GM23338 (cell line): Measurements from ENCODE around the gene FHDC1. TPM values are rescaled to one million over a fixed set of nuclear protein-coding genes. Genes with fewer than 3 reads are reported as not detected.

Experiments used
- ATAC-seq: fragments of 200-7000 bp; cut with Tn5 transposase; 3 replicates; pipeline ENCODE4 v1.9.1; 2020
- DNase-seq: peaks from one replicate; pipeline ENCODE4 v3.0.0-alpha.2; 2015; ENCODE audit warnings: low spot score
- H2AFZ ChIP-seq: fragments of 200-600 bp; sonication (generic); 2 replicates; pipeline ENCODE4 v1.8.0; 2016; ENCODE audit warnings: antibody characterized with exemption, mild to moderate bottlenecking, moderate library complexity
- H3F3A ChIP-seq: fragments of 200-600 bp; sonication (generic); replicated peaks from 2 replicates; pipeline ENCODE4 v1.8.0; 2017; ENCODE audit warnings: antibody characterized with exemption, mixed run types, low read depth
- H3K27ac ChIP-seq: fragments of 200-600 bp; sonication (generic); 2 replicates; pipeline ENCODE4 v1.6.1; 2016; ENCODE audit warnings: low read depth
- H3K27me3 ChIP-seq: fragments of 200-600 bp; sonication (generic); 2 replicates; pipeline ENCODE4 v1.8.0; 2016; ENCODE audit warnings: mild to moderate bottlenecking, mixed run types, moderate library complexity; ENCODE audit not compliant: insufficient read depth
- H3K36me3 ChIP-seq: fragments of 200-600 bp; sonication (generic); 2 replicates; pipeline ENCODE4 v1.8.0; 2016; ENCODE audit warnings: mild to moderate bottlenecking; ENCODE audit not compliant: insufficient read depth
- H3K4me1 ChIP-seq: fragments of 200-600 bp; sonication (generic); 2 replicates; pipeline ENCODE4 v1.8.0; 2016; ENCODE audit warnings: mild to moderate bottlenecking, moderate library complexity; ENCODE audit not compliant: insufficient read depth
- H3K4me2 ChIP-seq: fragments of 200-600 bp; sonication (generic); 2 replicates; pipeline ENCODE4 v1.7.1; 2017; ENCODE audit warnings: mixed run types
- H3K4me3 ChIP-seq: fragments of 200-600 bp; sonication (generic); 2 replicates; pipeline ENCODE4 v1.6.1; 2016; ENCODE audit warnings: mixed run types
- H3K79me2 ChIP-seq: fragments of 200-600 bp; sonication (generic); replicated peaks from 2 replicates; pipeline ENCODE4 v1.8.0; 2017; ENCODE audit warnings: mild to moderate bottlenecking; ENCODE audit not compliant: insufficient read depth
- H3K9me2 ChIP-seq: fragments of 200-600 bp; sonication (generic); 2 replicates; pipeline ENCODE4 v1.8.0; 2017; ENCODE audit not compliant: insufficient read depth
- H4K20me1 ChIP-seq: fragments of 200-600 bp; sonication (generic); replicated peaks from 2 replicates; pipeline ENCODE4 v1.8.0; 2017; ENCODE audit warnings: mild to moderate bottlenecking; ENCODE audit not compliant: insufficient read depth
- H3K27ac Mint-ChIP-seq: 2 replicates; pipeline ENCODE4 v1.8.0; 2020; ENCODE audit warnings: inconsistent platforms, mild to moderate bottlenecking, moderate library complexity, mixed read lengths
- H3K27me3 Mint-ChIP-seq: 3 replicates; pipeline ENCODE4 v1.8.0; 2022; ENCODE audit warnings: low read depth, mild to moderate bottlenecking, moderate library complexity, mixed read lengths, inconsistent platforms; ENCODE audit not compliant: insufficient read depth, poor library complexity
- H3K36me3 Mint-ChIP-seq: 3 replicates; pipeline ENCODE4 v1.8.0; 2021; ENCODE audit warnings: low read depth, mild to moderate bottlenecking, inconsistent platforms, moderate library complexity, mixed read lengths
- H3K4me1 Mint-ChIP-seq: 3 replicates; pipeline ENCODE4 v1.8.0; 2020; ENCODE audit warnings: mild to moderate bottlenecking, inconsistent platforms, mixed read lengths
- H3K4me3 Mint-ChIP-seq: 3 replicates; pipeline ENCODE4 v1.8.0; 2021; ENCODE audit warnings: moderate library complexity, mild to moderate bottlenecking, inconsistent platforms, mixed read lengths
- H3K9me3 Mint-ChIP-seq: 3 replicates; pipeline ENCODE4 v1.8.0; 2020; ENCODE audit warnings: moderate library complexity, mild to moderate bottlenecking, inconsistent platforms, mixed read lengths
- CREB1 ChIP-seq: fragments of 250-450 bp; sonication (Bioruptor Pico); IDR thresholded peaks from 2 replicates; pipeline ENCODE4 v1.5.0; 2020; ENCODE audit warnings: low read depth, mild to moderate bottlenecking, moderate library complexity
- EZH2 ChIP-seq: fragments of 200-600 bp; sonication (generic); IDR thresholded peaks from one replicate; pipeline ENCODE4 v1.8.0; 2017; ENCODE audit warnings: antibody characterized with exemption, mild to moderate bottlenecking, low read depth; ENCODE audit not compliant: unreplicated experiment
- EZH2phosphoT487 ChIP-seq: fragments of 200-600 bp; sonication (generic); IDR thresholded peaks from one replicate; pipeline ENCODE4 v1.8.1; 2018; ENCODE audit warnings: antibody characterized with exemption; ENCODE audit not compliant: unreplicated experiment
- JUNB ChIP-seq: IDR thresholded peaks from one replicate; pipeline ENCODE4 v1.6.1; 2016; ENCODE audit warnings: antibody characterized with exemption; ENCODE audit not compliant: unreplicated experiment
- NANOG ChIP-seq: IDR thresholded peaks from 2 replicates; pipeline ENCODE4 v1.6.1; 2016; ENCODE audit warnings: antibody characterized with exemption, borderline replicate concordance
- STAT1 ChIP-seq: IDR thresholded peaks from one replicate; pipeline ENCODE4 v1.6.1; 2016; ENCODE audit warnings: antibody characterized with exemption; ENCODE audit not compliant: unreplicated experiment
- ZNF114 ChIP-seq: fragments of 250-450 bp; sonication (Bioruptor Pico); IDR thresholded peaks from 2 replicates; pipeline ENCODE4 v1.5.0; 2020; ENCODE audit warnings: mild to moderate bottlenecking, moderate library complexity
- ZNF331 ChIP-seq: fragments of 250-450 bp; sonication (Bioruptor Pico); IDR thresholded peaks from 2 replicates; pipeline ENCODE4 v1.5.0; 2020; ENCODE audit warnings: low read depth, mild to moderate bottlenecking, moderate library complexity
- polyA plus RNA-seq: library from polyadenylated mRNA; unstranded; fragments of >200 nt; fragmentation: Nextera tagmentation; extraction: Ambion mirVana; gene quantifications from 2 replicates; pipeline ENCODE4 v1.2.1, GENCODE V29; 2016
- total RNA-seq: library from RNA; depleted of rRNA; stranded (reverse); fragments of >200 nt; shearing (Covaris generic); gene quantifications from 2 replicates; pipeline ENCODE4 v1.2.3, GENCODE V29; 2014
- TF ChIP-seq, protein P1 (sequence below): fragments of 250-450 bp; sonication (Bioruptor Pico); IDR thresholded peaks from 2 replicates; pipeline ENCODE4 v1.5.0; 2020; ENCODE audit warnings: mild to moderate bottlenecking, moderate library complexity
- TF ChIP-seq, protein P2 (sequence below): IDR thresholded peaks from 2 replicates; pipeline ENCODE4 v1.6.1; 2016; ENCODE audit warnings: antibody characterized with exemption

FHDC1 gene
- total and polyA plus RNA-seq, 2 experiments from 2014 or later, result 9.5 to 22.8 TPM

DNA sequence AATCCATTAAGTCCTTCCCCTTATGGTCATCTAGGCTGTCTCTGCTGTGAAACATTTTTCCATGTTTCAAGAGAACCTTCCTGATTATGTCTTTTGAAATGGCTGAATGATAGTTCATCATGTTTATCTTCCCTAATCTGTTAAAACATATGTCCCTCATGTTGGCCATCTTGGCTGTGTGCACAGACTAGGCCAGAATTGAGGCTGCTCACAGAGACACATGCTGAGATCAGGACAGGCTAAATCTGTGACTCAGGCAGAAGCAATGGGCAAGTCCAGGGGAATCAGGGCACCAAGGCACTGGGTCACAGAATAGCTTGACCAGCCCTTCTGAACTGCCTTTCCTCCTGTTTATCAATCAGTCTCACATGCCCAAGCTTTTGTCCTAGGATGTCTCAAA is 78.3 kb downstream of the FHDC1 start (continued):
- TF ChIP-seq, protein P1, sequence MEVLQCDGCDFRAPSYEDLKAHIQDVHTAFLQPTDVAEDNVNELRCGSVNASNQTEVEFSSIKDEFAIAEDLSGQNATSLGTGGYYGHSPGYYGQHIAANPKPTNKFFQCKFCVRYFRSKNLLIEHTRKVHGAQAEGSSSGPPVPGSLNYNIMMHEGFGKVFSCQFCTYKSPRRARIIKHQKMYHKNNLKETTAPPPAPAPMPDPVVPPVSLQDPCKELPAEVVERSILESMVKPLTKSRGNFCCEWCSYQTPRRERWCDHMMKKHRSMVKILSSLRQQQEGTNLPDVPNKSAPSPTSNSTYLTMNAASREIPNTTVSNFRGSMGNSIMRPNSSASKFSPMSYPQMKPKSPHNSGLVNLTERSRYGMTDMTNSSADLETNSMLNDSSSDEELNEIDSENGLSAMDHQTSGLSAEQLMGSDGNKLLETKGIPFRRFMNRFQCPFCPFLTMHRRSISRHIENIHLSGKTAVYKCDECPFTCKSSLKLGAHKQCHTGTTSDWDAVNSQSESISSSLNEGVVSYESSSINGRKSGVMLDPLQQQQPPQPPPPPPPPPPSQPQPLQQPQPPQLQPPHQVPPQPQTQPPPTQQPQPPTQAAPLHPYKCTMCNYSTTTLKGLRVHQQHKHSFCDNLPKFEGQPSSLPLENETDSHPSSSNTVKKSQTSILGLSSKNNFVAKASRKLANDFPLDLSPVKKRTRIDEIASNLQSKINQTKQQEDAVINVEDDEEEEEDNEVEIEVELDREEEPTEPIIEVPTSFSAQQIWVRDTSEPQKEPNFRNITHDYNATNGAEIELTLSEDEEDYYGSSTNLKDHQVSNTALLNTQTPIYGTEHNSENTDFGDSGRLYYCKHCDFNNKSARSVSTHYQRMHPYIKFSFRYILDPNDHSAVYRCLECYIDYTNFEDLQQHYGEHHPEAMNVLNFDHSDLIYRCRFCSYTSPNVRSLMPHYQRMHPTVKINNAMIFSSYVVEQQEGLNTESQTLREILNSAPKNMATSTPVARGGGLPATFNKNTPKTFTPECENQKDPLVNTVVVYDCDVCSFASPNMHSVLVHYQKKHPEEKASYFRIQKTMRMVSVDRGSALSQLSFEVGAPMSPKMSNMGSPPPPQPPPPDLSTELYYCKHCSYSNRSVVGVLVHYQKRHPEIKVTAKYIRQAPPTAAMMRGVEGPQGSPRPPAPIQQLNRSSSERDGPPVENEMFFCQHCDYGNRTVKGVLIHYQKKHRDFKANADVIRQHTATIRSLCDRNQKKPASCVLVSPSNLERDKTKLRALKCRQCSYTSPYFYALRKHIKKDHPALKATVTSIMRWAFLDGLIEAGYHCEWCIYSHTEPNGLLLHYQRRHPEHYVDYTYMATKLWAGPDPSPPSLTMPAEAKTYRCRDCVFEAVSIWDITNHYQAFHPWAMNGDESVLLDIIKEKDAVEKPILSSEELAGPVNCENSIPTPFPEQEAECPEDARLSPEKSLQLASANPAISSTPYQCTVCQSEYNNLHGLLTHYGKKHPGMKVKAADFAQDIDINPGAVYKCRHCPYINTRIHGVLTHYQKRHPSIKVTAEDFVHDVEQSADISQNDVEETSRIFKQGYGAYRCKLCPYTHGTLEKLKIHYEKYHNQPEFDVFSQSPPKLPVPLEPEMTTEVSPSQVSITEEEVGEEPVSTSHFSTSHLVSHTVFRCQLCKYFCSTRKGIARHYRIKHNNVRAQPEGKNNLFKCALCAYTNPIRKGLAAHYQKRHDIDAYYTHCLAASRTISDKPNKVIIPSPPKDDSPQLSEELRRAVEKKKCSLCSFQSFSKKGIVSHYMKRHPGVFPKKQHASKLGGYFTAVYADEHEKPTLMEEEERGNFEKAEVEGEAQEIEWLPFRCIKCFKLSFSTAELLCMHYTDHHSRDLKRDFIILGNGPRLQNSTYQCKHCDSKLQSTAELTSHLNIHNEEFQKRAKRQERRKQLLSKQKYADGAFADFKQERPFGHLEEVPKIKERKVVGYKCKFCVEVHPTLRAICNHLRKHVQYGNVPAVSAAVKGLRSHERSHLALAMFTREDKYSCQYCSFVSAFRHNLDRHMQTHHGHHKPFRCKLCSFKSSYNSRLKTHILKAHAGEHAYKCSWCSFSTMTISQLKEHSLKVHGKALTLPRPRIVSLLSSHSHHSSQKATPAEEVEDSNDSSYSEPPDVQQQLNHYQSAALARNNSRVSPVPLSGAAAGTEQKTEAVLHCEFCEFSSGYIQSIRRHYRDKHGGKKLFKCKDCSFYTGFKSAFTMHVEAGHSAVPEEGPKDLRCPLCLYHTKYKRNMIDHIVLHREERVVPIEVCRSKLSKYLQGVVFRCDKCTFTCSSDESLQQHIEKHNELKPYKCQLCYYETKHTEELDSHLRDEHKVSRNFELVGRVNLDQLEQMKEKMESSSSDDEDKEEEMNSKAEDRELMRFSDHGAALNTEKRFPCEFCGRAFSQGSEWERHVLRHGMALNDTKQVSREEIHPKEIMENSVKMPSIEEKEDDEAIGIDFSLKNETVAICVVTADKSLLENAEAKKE (CRISPR knock-in tag), result no peak
- TF ChIP-seq ZNF331 (CRISPR knock-in tag), result no peak
- no peak for TF ChIP-seq NANOG
- no peak for TF ChIP-seq EZH2
- TF ChIP-seq, protein P2, sequence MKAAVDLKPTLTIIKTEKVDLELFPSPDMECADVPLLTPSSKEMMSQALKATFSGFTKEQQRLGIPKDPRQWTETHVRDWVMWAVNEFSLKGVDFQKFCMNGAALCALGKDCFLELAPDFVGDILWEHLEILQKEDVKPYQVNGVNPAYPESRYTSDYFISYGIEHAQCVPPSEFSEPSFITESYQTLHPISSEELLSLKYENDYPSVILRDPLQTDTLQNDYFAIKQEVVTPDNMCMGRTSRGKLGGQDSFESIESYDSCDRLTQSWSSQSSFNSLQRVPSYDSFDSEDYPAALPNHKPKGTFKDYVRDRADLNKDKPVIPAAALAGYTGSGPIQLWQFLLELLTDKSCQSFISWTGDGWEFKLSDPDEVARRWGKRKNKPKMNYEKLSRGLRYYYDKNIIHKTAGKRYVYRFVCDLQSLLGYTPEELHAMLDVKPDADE, result no peak
- no peak for TF ChIP-seq STAT1
- TF ChIP-seq EZH2phosphoT487, result no peak

DNA sequence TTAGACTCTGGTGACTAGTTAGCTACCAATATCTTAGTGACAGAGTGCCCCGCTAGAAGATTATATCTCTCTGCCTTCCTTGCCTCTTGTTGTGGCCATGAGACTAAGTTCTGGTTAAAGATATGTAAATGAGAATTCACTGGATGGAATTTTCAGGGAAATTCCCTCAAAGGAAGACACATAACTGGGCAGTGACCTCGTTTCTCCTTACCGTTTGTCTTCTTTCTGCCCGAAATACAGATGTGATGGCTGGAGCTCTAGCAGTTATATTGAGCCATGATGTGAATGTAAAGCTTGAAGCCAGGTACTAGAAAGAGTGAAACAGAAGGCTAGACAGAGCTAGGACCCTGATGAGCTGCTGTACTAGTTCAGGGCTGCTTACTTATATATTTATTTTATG is 80.5 kb downstream of the FHDC1 start:
- H3K9me3 Mint-ChIP-seq, result peaks cover 5% of the 10 kb centered on the region; the same call in 1 of the 3 replicates
- Histone ChIP-seq H2AFZ (no peak overlapping the region), H3K4me3 (no peak overlapping the region), H4K20me1 (no peaks in the 10 kb centered on the region), H3K4me2 (no peak overlapping the region), H3K4me1 (0 out of 2 replicates have a peak, but pooled peaks cover under 1% of the 10 kb centered on the region), H3K27me3 (no peaks in the 10 kb centered on the region), H3K79me2 (no peaks in the 10 kb centered on the region), H3K27ac (no peak overlapping the region), H3K36me3 (0 out of 2 replicates have a peak, but pooled peaks cover 3% of the 10 kb centered on the region), H3K9me2 (peaks cover 3% of the 10 kb centered on the region; the same call in 1 of the 2 replicates), H3F3A (no peaks in the 10 kb centered on the region)
- H3K4me1 Mint-ChIP-seq, result peaks cover 7% of the 10 kb centered on the region
- H3K27me3 Mint-ChIP-seq, result no peaks in the 10 kb centered on the region
- H3K27ac Mint-ChIP-seq, result no peak overlapping the region
- DNase-seq (no peak), ATAC-seq (no peak)
- peaks cover 4% of the 10 kb centered on the region; the same call in 2 of the 3 replicates for H3K36me3 Mint-ChIP-seq
- H3K4me3 Mint-ChIP-seq, result no peak overlapping the region
- TF ChIP-seq JUNB, result no peak
- TF ChIP-seq NANOG, result no peak
- no peak for TF ChIP-seq CREB1 (CRISPR knock-in tag)
- TF ChIP-seq ZNF114, result no peak
- TF ChIP-seq, protein P2, result no peak
